Lung (tissue), 12 donors: Measurements from ENCODE around the gene CCDC40. TPM values are rescaled to one million over a fixed set of nuclear protein-coding genes. Genes with fewer than 3 reads are reported as not detected.

ENCODE experiments used
- ATAC-seq: fragments of 200-7000 bp; cut with Tn5 transposase; one replicate; pipeline ENCODE4 v1.9.1; 2020; ENCODE audit warnings: moderate number of reproducible peaks; ENCODE audit not compliant: insufficient read depth, low FRiP score
- DNase-seq, 3 donors: peaks; one replicate each; pipeline ENCODE4 v3.0.0-alpha.2; 2013 to 2017
- H3K27ac ChIP-seq, 2 donors: one replicate each; pipeline ENCODE4 v1.5.1; 2013; ENCODE audit warnings: mild to moderate bottlenecking in 2 of 2, moderate library complexity in 2 of 2, control low read depth in 1 of 2, inconsistent platforms in 1 of 2, low read depth in 1 of 2, low read length in 1 of 2
- H3K27me3 ChIP-seq, 3 donors: one replicate each; pipeline ENCODE4 v1.5.1; 2013; ENCODE audit warnings: low read length in 2 of 3; ENCODE audit not compliant: control insufficient read depth in 3 of 3, insufficient read depth in 3 of 3
- H3K36me3 ChIP-seq, 4 donors: one replicate each; pipeline ENCODE4 v1.5.1; 2013; ENCODE audit warnings: low read length in 4 of 4, mild to moderate bottlenecking in 1 of 4, moderate library complexity in 1 of 4; ENCODE audit not compliant: control insufficient read depth in 4 of 4, insufficient read depth in 4 of 4
- H3K4me1 ChIP-seq, 5 donors: one replicate each; pipeline ENCODE4 v1.5.1; 2013; ENCODE audit warnings: low read length in 5 of 5, mild to moderate bottlenecking in 2 of 5, moderate library complexity in 1 of 5; ENCODE audit not compliant: control insufficient read depth in 5 of 5, insufficient read depth in 5 of 5
- H3K4me3 ChIP-seq: one replicate; pipeline ENCODE4 v1.5.1; 2013; ENCODE audit warnings: mild to moderate bottlenecking, control low read depth, moderate library complexity
- H3K9ac ChIP-seq, 2 donors: one replicate each; pipeline ENCODE4 v1.5.1; 2013; ENCODE audit warnings: low read length in 2 of 2, control low read depth in 1 of 2; ENCODE audit not compliant: insufficient read depth in 1 of 2
- H3K9me3 ChIP-seq, 4 donors: one replicate each; pipeline ENCODE4 v1.5.1; 2013; ENCODE audit warnings: low read length in 3 of 4, mild to moderate bottlenecking in 1 of 4, moderate library complexity in 1 of 4; ENCODE audit not compliant: control insufficient read depth in 4 of 4, insufficient read depth in 3 of 4
- CTCF ChIP-seq: IDR thresholded peaks from 2 replicates; pipeline ENCODE4 v1.5.1; 2012; ENCODE audit warnings: mild to moderate bottlenecking; ENCODE audit errors: control extremely low read depth, extremely low read depth
- WGBS, 2 donors: extraction: QIAGEN DNeasy Blood & Tissue Kit; methylation state at CpG; one replicate each; pipeline ENCODE4 v1.1.7; 2013; 5-methylcytosine and 5-hydroxymethylcytosine counted together
- polyA plus RNA-seq, 2 donors: library from polyadenylated mRNA; stranded (reverse); fragments of 200-250 nt; gene quantifications; one replicate each; pipeline ENCODE4 v1.2.1, GENCODE V29; 2013
- total RNA-seq, 2 donors: library from RNA; depleted of rRNA in 1 of 2; stranded (reverse); fragments of >200 nt in 1 of 2; gene quantifications; one replicate each; pipeline ENCODE4 v1.2.1, GENCODE V29; 2014 to 2021
- donor health status: control.
- donor health status: control.
- donor health status: Bipolar disorder and iron deficiency.
- donor health status: healthy.
- donor health status: DM: yes; HTN: yes; CAD: no.

The CCDC40 gene
- total and polyA plus RNA-seq, 4 donors = 6.0 to 34.5 (median 7.3) TPM

DNA sequence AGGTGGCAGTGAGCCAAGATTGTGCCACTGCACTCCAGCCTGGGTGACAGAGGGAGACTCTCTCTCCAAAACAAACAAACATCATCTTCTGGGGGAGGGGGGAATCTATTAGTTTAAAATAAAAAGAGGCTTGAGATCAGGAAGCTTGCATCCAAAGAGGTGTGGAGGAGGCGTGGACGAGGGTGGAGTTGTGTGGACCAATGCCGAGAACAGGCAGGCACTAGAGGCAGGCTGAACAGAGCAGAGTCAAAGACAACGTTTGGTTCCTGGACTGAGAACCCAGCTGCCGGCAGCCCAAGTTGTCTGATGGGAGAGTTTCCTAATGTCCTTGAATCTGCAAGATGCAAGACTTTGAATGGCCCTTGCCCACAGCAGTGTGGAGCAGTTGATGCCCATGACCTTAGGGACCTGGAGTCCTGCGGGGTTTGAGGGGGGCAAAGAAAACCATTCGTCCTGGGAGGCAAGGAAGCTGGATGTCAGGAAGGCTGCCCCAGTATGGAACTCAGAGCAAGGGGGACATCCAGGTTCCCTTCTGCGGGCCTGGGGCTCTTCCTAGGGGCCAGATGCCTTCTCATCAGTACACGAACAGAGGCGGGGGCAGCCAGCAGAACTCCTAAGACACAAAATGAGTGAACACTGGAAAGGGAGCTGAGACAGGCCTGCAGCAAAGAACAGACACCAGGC lies 9.9 kb upstream of the CCDC40 start:
- WGBS, 2 donors = 80% methylated on average over 10 of the region's 10 CpGs
- no peak overlapping the region for H3K27ac ChIP-seq
- H3K4me3 ChIP-seq = no peak overlapping the region
- no peak for TF ChIP-seq CTCF
- H3K36me3 ChIP-seq = peaks cover 0 to 7% (median 1%) of the 10 kb centered on the region in 4 donors
- H3K9me3 ChIP-seq = no peaks in the 10 kb centered on the region
- ATAC-seq = no peak
- H3K9ac ChIP-seq = no peak overlapping the region
- H3K27me3 ChIP-seq = peaks cover 0 to 4% (median 0%) of the 10 kb centered on the region in 3 donors
- no peak for DNase-seq
- peaks cover 0 to 32% (median 26%) of the 10 kb centered on the region in 5 donors for H3K4me1 ChIP-seq

GRCh38 chr17:80027043-80027435 lies 9.4 kb upstream of the CCDC40 start:
- Histone ChIP-seq H3K27me3 (peaks cover 0 to 4% (median 0%) of the 10 kb centered on the region in 3 donors), H3K4me3 (no peak overlapping the region), H3K27ac (no peak overlapping the region), H3K36me3 (peaks cover 0 to 4% (median 1%) of the 10 kb centered on the region in 4 donors), H3K9ac (no peak overlapping the region), H3K4me1 (peaks cover 0 to 32% (median 26%) of the 10 kb centered on the region in 5 donors), H3K9me3 (no peaks in the 10 kb centered on the region)
- ATAC-seq = no peak
- TF ChIP-seq CTCF = no peak
- 96 to 97% methylated on average over 8 of the region's 8 CpGs for WGBS, 2 donors
- DNase-seq = no peak

- no peak overlapping the region for H3K9ac ChIP-seq
- H3K27ac ChIP-seq = no peak overlapping the region
- TF ChIP-seq CTCF = no peak
- ATAC-seq (no peak), DNase-seq (no peak)
- H3K27me3 ChIP-seq = peaks cover 0 to 4% (median 0%) of the 10 kb centered on the region in 3 donors
- peaks cover 0 to 4% (median 1%) of the 10 kb centered on the region in 4 donors for H3K36me3 ChIP-seq
- no peaks in the 10 kb centered on the region for H3K9me3 ChIP-seq
- H3K4me3 ChIP-seq = no peak overlapping the region
- peaks cover 0 to 32% (median 26%) of the 10 kb centered on the region in 5 donors for H3K4me1 ChIP-seq
- 75 to 83% methylated on average over 10 of the region's 10 CpGs for WGBS, 2 donors
These were observed 8.4 kb upstream of the CCDC40 start for GRCh38 chr17:80028030-80028429.
